GM18505 (cell line): ENCODE results near the gene GPR27.

ENCODE experiments used
- ATAC-seq: cut with Tn5 transposase; IDR thresholded peaks from one replicate; pipeline ENCODE4 v1.9.1; 2021; ENCODE audit not compliant: unreplicated experiment
- POLR2A ChIP-seq: IDR thresholded peaks from 4 replicates; pipeline ENCODE4 v1.6.1; 2011; ENCODE audit warnings: borderline replicate concordance; ENCODE audit not compliant: insufficient read depth, insufficient read length; ENCODE audit errors: extremely low read depth

The GPR27 gene

GRCh38 chr3:71805199-71805598 lies 51.5 kb downstream of the GPR27 start:
- ATAC-seq = no peak
- no peak for TF ChIP-seq POLR2A

- ATAC-seq = no peak
- TF ChIP-seq POLR2A = no peak
These were observed 52.0 kb downstream of the GPR27 start for GRCh38 chr3:71805691-71806090.
